ENCODE measurements around the gene PSMG3. TPM values are rescaled to one million over a fixed set of nuclear protein-coding genes. Genes with fewer than 3 reads are reported as not detected.

Gene PSMG3
- total RNA-seq, 1 donor from 2014 or later: 31.7 TPM

GRCh38 chr7:1588978-1589377 lies 19.1 kb upstream of the PSMG3 start:
- Mint-ChIP-seq H3K27ac (ENCODE audit: unreplicated experiment) (no peak overlapping the region), H3K4me3 (ENCODE audit: unreplicated experiment) (no peak overlapping the region), H3K27me3 (ENCODE audit: low read depth) (peaks cover 38% of the 10 kb centered on the region), H3K4me1 (ENCODE audit: low read depth) (no peaks in the 10 kb centered on the region), H3K36me3 (ENCODE audit: low read depth) (peaks cover 3% of the 10 kb centered on the region), H3K9me3 (ENCODE audit: low read depth) (peaks cover 6% of the 10 kb centered on the region)
- no peak for DNase-seq (ENCODE audit: low spot score)
- TF ChIP-seq CTCF (IDR thresholded peaks at IDR 0.05): no peak

GRCh38 chr7:1587738-1588137 lies 17.9 kb upstream of the PSMG3 start:
- no peak overlapping the region for H3K4me3 Mint-ChIP-seq (ENCODE audit: unreplicated experiment)
- H3K27ac Mint-ChIP-seq (ENCODE audit: unreplicated experiment): no peak overlapping the region
- H3K36me3 Mint-ChIP-seq (ENCODE audit: low read depth): peaks cover 3% of the 10 kb centered on the region
- no peaks in the 10 kb centered on the region for H3K4me1 Mint-ChIP-seq (ENCODE audit: low read depth)
- no peak for TF ChIP-seq CTCF (IDR thresholded peaks at IDR 0.05)
- no peak for DNase-seq (ENCODE audit: low spot score)
- H3K9me3 Mint-ChIP-seq (ENCODE audit: low read depth): peaks cover 6% of the 10 kb centered on the region
- H3K27me3 Mint-ChIP-seq (ENCODE audit: low read depth): peaks cover 30% of the 10 kb centered on the region

GRCh38 chr7:1586827-1587705 lies 17.2 kb upstream of the PSMG3 start:
- TF ChIP-seq CTCF (IDR thresholded peaks at IDR 0.05): no peak

GRCh38 chr7:1586126-1586826 lies 16.4 kb upstream of the PSMG3 start:
- Mint-ChIP-seq H3K4me1 (ENCODE audit: low read depth) (no peaks in the 10 kb centered on the region), H3K27ac (ENCODE audit: unreplicated experiment) (no peak overlapping the region), H3K36me3 (ENCODE audit: low read depth) (peaks cover 3% of the 10 kb centered on the region), H3K27me3 (ENCODE audit: low read depth) (peaks cover 18% of the 10 kb centered on the region), H3K9me3 (ENCODE audit: low read depth) (peaks cover 6% of the 10 kb centered on the region), H3K4me3 (ENCODE audit: unreplicated experiment) (no peak overlapping the region)
- no peak for DNase-seq (ENCODE audit: low spot score)
- no peak for TF ChIP-seq CTCF (IDR thresholded peaks at IDR 0.05)

More at GRCh38 chr7:1586827-1587705, 17.2 kb upstream of the PSMG3 start:
- Mint-ChIP-seq H3K27me3 (ENCODE audit: low read depth) (peaks cover 24% of the 10 kb centered on the region), H3K36me3 (ENCODE audit: low read depth) (peaks cover 3% of the 10 kb centered on the region), H3K27ac (ENCODE audit: unreplicated experiment) (no peak overlapping the region), H3K4me1 (ENCODE audit: low read depth) (no peaks in the 10 kb centered on the region), H3K9me3 (ENCODE audit: low read depth) (peaks cover 6% of the 10 kb centered on the region), H3K4me3 (ENCODE audit: unreplicated experiment) (no peak overlapping the region)
- no peak for DNase-seq (ENCODE audit: low spot score)

GRCh38 chr7:1585142-1585981 lies 15.5 kb upstream of the PSMG3 start:
- Mint-ChIP-seq H3K4me1 (ENCODE audit: low read depth) (no peaks in the 10 kb centered on the region), H3K27ac (ENCODE audit: unreplicated experiment) (no peak overlapping the region), H3K27me3 (ENCODE audit: low read depth) (peaks cover 10% of the 10 kb centered on the region), H3K36me3 (ENCODE audit: low read depth) (peaks cover 3% of the 10 kb centered on the region), H3K9me3 (ENCODE audit: low read depth) (peaks cover 6% of the 10 kb centered on the region), H3K4me3 (ENCODE audit: unreplicated experiment) (no peak overlapping the region)
- DNase-seq (ENCODE audit: low spot score): no peak
- no peak for TF ChIP-seq CTCF (IDR thresholded peaks at IDR 0.05)
